Sigmoid colon (tissue), 7 donors: ENCODE data around the gene EFEMP1. TPM values are rescaled to one million over a fixed set of nuclear protein-coding genes. Genes with fewer than 3 reads are reported as not detected.

Experiments used
- DNase-seq: peaks from one replicate; pipeline ENCODE4 v3.0.0-alpha.2; 2019
- H3K27ac ChIP-seq, 4 donors: fragments of 200-600 bp; sonication (generic); one replicate each; pipeline ENCODE4 v1.5.1; 2016 to 2019; ENCODE audit warnings: mild to moderate bottlenecking in 1 of 4
- H3K27me3 ChIP-seq, 3 donors: fragments of 200-600 bp; sonication (generic); one replicate each; pipeline ENCODE4 v1.5.1; 2019; ENCODE audit warnings: mild to moderate bottlenecking in 1 of 3
- H3K36me3 ChIP-seq, 4 donors: fragments of 200-600 bp; sonication (generic); one replicate each; pipeline ENCODE4 v1.5.1; 2016 to 2019
- H3K4me1 ChIP-seq, 4 donors: fragments of 200-600 bp; sonication (generic); one replicate each; pipeline ENCODE4 v1.5.1; 2017 to 2019
- H3K4me3 ChIP-seq, 4 donors: fragments of 200-600 bp; sonication (generic); one replicate each; pipeline ENCODE4 v1.5.1; 2017 to 2019; ENCODE audit warnings: mild to moderate bottlenecking in 2 of 4, moderate library complexity in 1 of 4
- H3K9me3 ChIP-seq, 4 donors: fragments of 200-600 bp in 3 of 4; sonication (generic) in 3 of 4; one replicate each; pipeline versions ENCODE4 v1.5.1 to v1.6.1; 2013 to 2019
- CTCF ChIP-seq, 4 experiments: fragments of 450-650 bp in 3 of 4; fragments of 200-600 bp in 1 of 4; IDR thresholded peaks; one replicate each; pipeline ENCODE4 v1.5.1; 2016 to 2019; ENCODE audit warnings: antibody characterized with exemption in 4 of 4, mild to moderate bottlenecking in 3 of 4, moderate library complexity in 2 of 4
- EP300 ChIP-seq, 4 donors: sonication (generic); formaldehyde crosslinking; IDR thresholded peaks; one replicate each; pipeline ENCODE4 v1.6.1; 2017; ENCODE audit warnings: antibody characterized with exemption in 4 of 4
- POLR2A ChIP-seq, 2 donors: fragments of 450-650 bp; IDR thresholded peaks; one replicate each; pipeline ENCODE4 v1.6.1; 2016; ENCODE audit warnings: antibody characterized with exemption in 2 of 2, mild to moderate bottlenecking in 2 of 2, moderate library complexity in 2 of 2
- POLR2AphosphoS5 ChIP-seq, 4 donors: sonication (generic); formaldehyde crosslinking; IDR thresholded peaks; one replicate each; pipeline ENCODE4 v1.6.1; 2017; ENCODE audit warnings: antibody characterized with exemption in 4 of 4
- WGBS, 2 donors: extraction: QIAGEN DNeasy Blood & Tissue Kit; methylation state at CpG; one replicate each; pipeline ENCODE4 v1.1.7; 2013; 5-methylcytosine and 5-hydroxymethylcytosine counted together
- intact Hi-C: fragments of 100-400 bp; cut with DNase I; formaldehyde crosslinking; loops from one replicate; pipeline ENCODE4 v1.15.1; 2023
- polyA plus RNA-seq, 3 donors: library from polyadenylated mRNA; stranded (reverse); fragments of 200-250 nt; gene quantifications; one replicate each; pipeline ENCODE4 v1.2.3, GENCODE V29; 2013
- total RNA-seq, 4 donors: library from RNA; depleted of rRNA; stranded (reverse); fragments of >200 nt; gene quantifications; one replicate each; pipeline ENCODE4 v1.1.0, GENCODE V29; 2016
- donor health status: healthy with polysubstance abuse.
- donor health status: Bipolar disorder and iron deficiency.
- donor health status: healthy.

Gene EFEMP1
- total and polyA plus RNA-seq, 7 donors: 5.3 to 111 (median 37.7) TPM

DNA sequence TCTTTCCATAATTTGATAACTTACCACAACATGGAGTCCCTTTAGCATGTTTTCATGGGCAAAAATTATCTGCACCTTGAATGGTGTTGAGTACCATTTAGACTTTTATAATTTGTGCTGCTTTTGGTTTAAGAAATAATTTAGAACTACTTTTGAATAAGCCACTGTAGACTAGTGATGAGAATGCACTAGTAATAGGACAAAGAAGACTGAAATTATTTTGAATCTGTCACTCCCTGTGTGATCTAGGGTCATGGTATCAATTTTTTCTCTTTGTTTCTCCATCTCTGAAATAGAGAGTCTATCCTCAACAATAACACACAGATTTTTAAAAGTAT, 37.7 kb downstream of the EFEMP1 start:
- Histone ChIP-seq H3K27me3 (no peaks in the 10 kb centered on the region), H3K4me1 (peaks cover 0 to 22% (median 10%) of the 10 kb centered on the region in 4 donors), H3K27ac (peak overlapping the region in 3 of 4 donors; percentile 6 to 72 (median 29)), H3K4me3 (no peak overlapping the region), H3K9me3 (no peaks in the 10 kb centered on the region), H3K36me3 (no peaks in the 10 kb centered on the region)
- no peak for TF ChIP-seq CTCF (IDR thresholded peaks at IDR 0.05)
- no peak for TF ChIP-seq EP300 (IDR thresholded peaks at IDR 0.05)
- no peak for TF ChIP-seq POLR2A (IDR thresholded peaks at IDR 0.05)
- TF ChIP-seq POLR2AphosphoS5 (IDR thresholded peaks at IDR 0.05): no peak
- DNase-seq: no peak
- intact Hi-C loops: no loop called here

DNA sequence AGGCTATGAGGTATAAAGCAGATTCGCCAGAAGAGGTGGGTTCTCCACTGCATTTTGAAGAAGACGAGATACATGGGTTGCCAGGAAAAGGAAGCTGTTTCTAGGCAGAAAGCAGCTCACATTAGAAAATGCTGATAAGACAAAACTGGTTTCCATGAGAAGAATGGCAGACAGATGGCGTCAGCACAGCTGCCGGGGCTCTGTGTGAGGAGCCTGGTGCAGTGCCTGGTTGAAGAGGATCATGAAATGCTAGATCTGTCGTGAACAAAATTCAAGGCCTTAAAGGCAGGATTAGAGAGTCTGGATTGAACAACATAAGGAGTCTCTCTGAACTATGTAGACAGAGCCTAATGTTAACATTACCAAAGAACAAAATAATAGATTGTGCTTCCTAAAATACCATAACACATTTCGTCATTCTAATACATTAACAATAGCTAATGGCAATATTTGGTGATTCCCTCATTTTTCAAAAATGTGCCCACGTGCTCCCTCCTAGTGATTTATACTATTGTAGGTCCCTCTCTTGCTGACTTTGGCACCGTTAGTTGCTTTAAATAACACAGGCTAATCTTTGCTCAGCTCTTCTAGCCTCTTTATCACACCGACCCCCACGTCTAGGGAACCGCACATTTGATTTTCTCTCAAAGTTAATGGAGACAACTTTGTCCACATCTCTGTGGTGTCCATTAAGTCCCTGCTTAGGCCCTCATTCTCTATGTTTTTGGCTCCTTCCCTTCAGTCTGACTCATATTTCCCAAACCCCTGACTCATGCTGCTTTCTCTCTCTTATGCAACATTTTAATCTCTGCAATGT, 38.2 kb downstream of the EFEMP1 start:
- intact Hi-C loops: no loop called here
- no peak for DNase-seq
- H3K36me3 ChIP-seq: no peaks in the 10 kb centered on the region
- H3K9me3 ChIP-seq: no peaks in the 10 kb centered on the region
- H3K27me3 ChIP-seq: no peaks in the 10 kb centered on the region
- WGBS, 2 donors: 77 to 81% methylated on average over 11 of the region's 11 CpGs
- H3K4me3 ChIP-seq: no peak overlapping the region
- TF ChIP-seq POLR2AphosphoS5 (IDR thresholded peaks at IDR 0.05) (peak; percentile 56 to 77 (median 68)), EP300 (IDR thresholded peaks at IDR 0.05) (no peak)
- peak overlapping the region; percentile 29 to 72 (median 54) for H3K27ac ChIP-seq
- peaks cover 0 to 22% (median 10%) of the 10 kb centered on the region in 4 donors for H3K4me1 ChIP-seq

GRCh38 chr2:55883829-55884228, 39.8 kb downstream of the EFEMP1 start:
- H3K27me3 ChIP-seq: no peaks in the 10 kb centered on the region
- H3K9me3 ChIP-seq: no peaks in the 10 kb centered on the region
- WGBS, 2 donors: 43 to 72% methylated on average over 1 of the region's 1 CpG
- no peak for TF ChIP-seq EP300 (IDR thresholded peaks at IDR 0.05)
- no peak for TF ChIP-seq POLR2A (IDR thresholded peaks at IDR 0.05)
- no peak for TF ChIP-seq POLR2AphosphoS5 (IDR thresholded peaks at IDR 0.05)
- no peak for TF ChIP-seq CTCF (IDR thresholded peaks at IDR 0.05)
- H3K27ac ChIP-seq: peak overlapping the region in 1 of 4 donors; percentile 1
- no peaks in the 10 kb centered on the region for H3K36me3 ChIP-seq
- H3K4me1 ChIP-seq: peaks cover 0 to 23% (median 10%) of the 10 kb centered on the region in 4 donors
- H3K4me3 ChIP-seq: no peak overlapping the region
- intact Hi-C loops: no loop called here
- DNase-seq: no peak

DNA sequence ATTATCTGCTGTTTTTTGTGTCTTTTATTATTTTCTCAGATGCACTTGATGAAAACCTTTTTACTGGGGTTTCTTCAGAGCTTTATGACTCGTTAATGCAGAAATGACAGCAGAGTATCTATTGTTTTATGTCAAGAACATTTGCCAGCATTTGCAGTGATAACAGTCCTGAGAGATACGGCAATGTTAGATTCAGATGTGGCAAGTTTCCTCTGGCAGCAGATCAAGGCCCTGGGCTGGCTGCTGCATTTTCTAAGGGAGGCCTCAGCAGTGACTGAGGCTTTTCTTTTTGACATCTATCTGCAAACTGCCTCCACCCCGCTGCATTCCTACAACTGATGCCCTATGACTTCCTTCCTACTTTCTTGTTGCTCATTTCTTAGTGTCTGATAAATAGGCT, 40.2 kb downstream of the EFEMP1 start:
- Histone ChIP-seq H3K36me3 (no peaks in the 10 kb centered on the region), H3K4me1 (peaks cover 0 to 27% (median 11%) of the 10 kb centered on the region in 4 donors), H3K9me3 (no peaks in the 10 kb centered on the region), H3K4me3 (no peak overlapping the region), H3K27ac (peak overlapping the region in 2 of 4 donors; percentile 1 to 14), H3K27me3 (no peaks in the 10 kb centered on the region)
- WGBS, 2 donors: 47 to 62% methylated on average over 3 of the region's 3 CpGs
- no peak for TF ChIP-seq POLR2A (IDR thresholded peaks at IDR 0.05)
- TF ChIP-seq POLR2AphosphoS5 (IDR thresholded peaks at IDR 0.05): no peak
- no peak for TF ChIP-seq EP300 (IDR thresholded peaks at IDR 0.05)
- TF ChIP-seq CTCF (IDR thresholded peaks at IDR 0.05): no peak
- DNase-seq: no peak
- intact Hi-C loops: no loop called here

- 68 to 88% methylated on average over 4 of the region's 4 CpGs for WGBS, 2 donors
- Histone ChIP-seq H3K9me3 (no peaks in the 10 kb centered on the region), H3K4me3 (no peak overlapping the region), H3K36me3 (no peaks in the 10 kb centered on the region), H3K27ac (peak overlapping the region in 1 of 4 donors; percentile 14), H3K4me1 (peaks cover 0 to 28% (median 12%) of the 10 kb centered on the region in 4 donors), H3K27me3 (no peaks in the 10 kb centered on the region)
- no peak for DNase-seq
- TF ChIP-seq POLR2A (IDR thresholded peaks at IDR 0.05) (no peak), POLR2AphosphoS5 (IDR thresholded peaks at IDR 0.05) (no peak), EP300 (IDR thresholded peaks at IDR 0.05) (no peak), CTCF (IDR thresholded peaks at IDR 0.05) (no peak)
- intact Hi-C loops: no loop called here
These were observed 40.6 kb downstream of the EFEMP1 start for GRCh38 chr2:55882954-55883353.
